HG03457 (cell line): ENCODE measurements around the gene KANK2.
A peak's percentile ranks its signal among the peaks of the same experiment; 100 is the strongest.
"Not testable (repeated sequence)": the region's sequence is repeated elsewhere in the genome, so short reads cannot be mapped to it uniquely, and the experiment has no call there.

ENCODE experiments used
- ATAC-seq: cut with Tn5 transposase; IDR thresholded peaks from one replicate; pipeline ENCODE4 v1.9.1; 2021; ENCODE audit warnings: moderate number of reproducible peaks; ENCODE audit not compliant: unreplicated experiment

The KANK2 gene

GRCh38 chr19:11175920-11176319 lies 21.4 kb downstream of the KANK2 start:
- no peak for ATAC-seq

GRCh38 chr19:11174336-11174735 lies 23.0 kb downstream of the KANK2 start:
- no peak for ATAC-seq

GRCh38 chr19:11173516-11174155 lies 23.7 kb downstream of the KANK2 start:
- ATAC-seq, result no peak

- ATAC-seq, result no peak
Observed at GRCh38 chr19:11172576-11172975, 24.8 kb downstream of the KANK2 start.

GRCh38 chr19:11171144-11171543 lies 26.2 kb downstream of the KANK2 start:
- no peak for ATAC-seq

- no peak for ATAC-seq
Observed at GRCh38 chr19:11169896-11170678, 27.3 kb downstream of the KANK2 start.

- ATAC-seq, result no peak
Observed at GRCh38 chr19:11168568-11168967, 28.8 kb downstream of the KANK2 start.

- no peak for ATAC-seq
Observed at GRCh38 chr19:11166281-11167142, 30.8 kb downstream of the KANK2 start.

GRCh38 chr19:11165486-11166030 lies 31.8 kb downstream of the KANK2 start:
- ATAC-seq, result no peak

- no peak for ATAC-seq
Observed at GRCh38 chr19:11164879-11165406, 32.4 kb downstream of the KANK2 start.

- ATAC-seq, result no peak
Observed at GRCh38 chr19:11164296-11164695, 33.0 kb downstream of the KANK2 start.

GRCh38 chr19:11160440-11160768 lies 36.9 kb downstream of the KANK2 start:
- ATAC-seq, result not testable (repeated sequence)

GRCh38 chr19:11159598-11160439 lies 37.5 kb downstream of the KANK2 start:
- no peak for ATAC-seq

GRCh38 chr19:11155373-11156120 lies 41.8 kb downstream of the KANK2 start, which contains the start of gene SPC24:
Gene SPC24 (minus strand): TSS chr19:11155782. CDS start chr19:11155776, 6 bp downstream.
- peak; percentile 92 for ATAC-seq

- no peak for ATAC-seq
Observed at GRCh38 chr19:11154683-11155047, 42.7 kb downstream of the KANK2 start.

GRCh38 chr19:11152318-11153062 lies 44.9 kb downstream of the KANK2 start:
- ATAC-seq, result no peak

- ATAC-seq, result no peak
Observed at GRCh38 chr19:11151181-11151580, 46.2 kb downstream of the KANK2 start.

GRCh38 chr19:11148001-11148400 lies 49.3 kb downstream of the KANK2 start:
- no peak for ATAC-seq

GRCh38 chr19:11145536-11145924 lies 51.8 kb downstream of the KANK2 start:
- no peak for ATAC-seq
